ENCODE data around the gene PDZRN3. TPM values are rescaled to one million over a fixed set of nuclear protein-coding genes. Genes with fewer than 3 reads are reported as not detected.

The PDZRN3 gene
- total RNA-seq, 1 experiment from 2014 or later: not detected

DNA sequence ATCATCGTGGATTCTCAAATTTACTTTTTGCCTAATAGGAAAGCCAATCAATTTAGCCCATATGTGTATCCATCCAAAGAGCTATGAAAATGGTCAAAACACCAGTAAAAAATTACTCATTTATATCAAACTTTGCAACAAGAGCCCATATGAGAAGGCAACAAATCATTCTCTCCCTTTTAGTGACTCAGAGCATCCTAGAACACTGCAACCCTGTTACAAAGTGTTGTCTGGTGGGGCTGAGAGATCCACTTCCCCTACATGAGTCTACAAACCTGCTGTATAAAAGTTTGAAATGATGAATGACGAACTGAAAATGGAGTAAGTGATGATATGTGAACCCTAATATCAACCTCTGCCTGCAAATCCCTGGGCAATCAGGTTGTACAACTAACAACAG is 23.3 kb downstream of the PDZRN3 start:
- Histone ChIP-seq H3K4me1 (ENCODE audit: control insufficient read depth, insufficient read depth, low read length) (no peaks in the 10 kb centered on the region), H3K36me3 (ENCODE audit: control insufficient read depth, insufficient read depth, low read length) (no peaks in the 10 kb centered on the region), H3K27ac (ENCODE audit: low read length) (no peak overlapping the region), H3K4me3 (ENCODE audit: low read depth in 2 of 2, low read length in 2 of 2) (no peak overlapping the region), H3K9me3 (ENCODE audit: control insufficient read depth, insufficient read depth, low read depth, low read length) (no peaks in the 10 kb centered on the region), H3K27me3 (ENCODE audit: control insufficient read depth, insufficient read depth, low read length) (no peaks in the 10 kb centered on the region)
- ATAC-seq: no peak
- no TSS peak for BruUV-seq (replicated peaks)
- in situ Hi-C loops (cut with HindIII; ENCODE audit: low pct_unique_long_range_greater_than_20kb, low sequenced_read_pairs): no loop called here
- TF ChIP-seq TCF7L2 (IDR thresholded peaks at IDR 0.05; ENCODE audit: low read depth, low read length) (no peak), POLR2AphosphoS5 (IDR thresholded peaks at IDR 0.05; ENCODE audit: low read depth, low read length) (no peak), SIN3A (IDR thresholded peaks at IDR 0.05; ENCODE audit: borderline replicate concordance, insufficient read depth, low read depth, low read length) (no peak)
- TF ChIP-seq, protein P1, sequence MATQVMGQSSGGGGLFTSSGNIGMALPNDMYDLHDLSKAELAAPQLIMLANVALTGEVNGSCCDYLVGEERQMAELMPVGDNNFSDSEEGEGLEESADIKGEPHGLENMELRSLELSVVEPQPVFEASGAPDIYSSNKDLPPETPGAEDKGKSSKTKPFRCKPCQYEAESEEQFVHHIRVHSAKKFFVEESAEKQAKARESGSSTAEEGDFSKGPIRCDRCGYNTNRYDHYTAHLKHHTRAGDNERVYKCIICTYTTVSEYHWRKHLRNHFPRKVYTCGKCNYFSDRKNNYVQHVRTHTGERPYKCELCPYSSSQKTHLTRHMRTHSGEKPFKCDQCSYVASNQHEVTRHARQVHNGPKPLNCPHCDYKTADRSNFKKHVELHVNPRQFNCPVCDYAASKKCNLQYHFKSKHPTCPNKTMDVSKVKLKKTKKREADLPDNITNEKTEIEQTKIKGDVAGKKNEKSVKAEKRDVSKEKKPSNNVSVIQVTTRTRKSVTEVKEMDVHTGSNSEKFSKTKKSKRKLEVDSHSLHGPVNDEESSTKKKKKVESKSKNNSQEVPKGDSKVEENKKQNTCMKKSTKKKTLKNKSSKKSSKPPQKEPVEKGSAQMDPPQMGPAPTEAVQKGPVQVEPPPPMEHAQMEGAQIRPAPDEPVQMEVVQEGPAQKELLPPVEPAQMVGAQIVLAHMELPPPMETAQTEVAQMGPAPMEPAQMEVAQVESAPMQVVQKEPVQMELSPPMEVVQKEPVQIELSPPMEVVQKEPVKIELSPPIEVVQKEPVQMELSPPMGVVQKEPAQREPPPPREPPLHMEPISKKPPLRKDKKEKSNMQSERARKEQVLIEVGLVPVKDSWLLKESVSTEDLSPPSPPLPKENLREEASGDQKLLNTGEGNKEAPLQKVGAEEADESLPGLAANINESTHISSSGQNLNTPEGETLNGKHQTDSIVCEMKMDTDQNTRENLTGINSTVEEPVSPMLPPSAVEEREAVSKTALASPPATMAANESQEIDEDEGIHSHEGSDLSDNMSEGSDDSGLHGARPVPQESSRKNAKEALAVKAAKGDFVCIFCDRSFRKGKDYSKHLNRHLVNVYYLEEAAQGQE (IDR thresholded peaks at IDR 0.05; ENCODE audit: insufficient read depth in 1 of 2, low read depth in 2 of 2, low read length in 1 of 2): no peak
- TF ChIP-seq, protein P2, sequence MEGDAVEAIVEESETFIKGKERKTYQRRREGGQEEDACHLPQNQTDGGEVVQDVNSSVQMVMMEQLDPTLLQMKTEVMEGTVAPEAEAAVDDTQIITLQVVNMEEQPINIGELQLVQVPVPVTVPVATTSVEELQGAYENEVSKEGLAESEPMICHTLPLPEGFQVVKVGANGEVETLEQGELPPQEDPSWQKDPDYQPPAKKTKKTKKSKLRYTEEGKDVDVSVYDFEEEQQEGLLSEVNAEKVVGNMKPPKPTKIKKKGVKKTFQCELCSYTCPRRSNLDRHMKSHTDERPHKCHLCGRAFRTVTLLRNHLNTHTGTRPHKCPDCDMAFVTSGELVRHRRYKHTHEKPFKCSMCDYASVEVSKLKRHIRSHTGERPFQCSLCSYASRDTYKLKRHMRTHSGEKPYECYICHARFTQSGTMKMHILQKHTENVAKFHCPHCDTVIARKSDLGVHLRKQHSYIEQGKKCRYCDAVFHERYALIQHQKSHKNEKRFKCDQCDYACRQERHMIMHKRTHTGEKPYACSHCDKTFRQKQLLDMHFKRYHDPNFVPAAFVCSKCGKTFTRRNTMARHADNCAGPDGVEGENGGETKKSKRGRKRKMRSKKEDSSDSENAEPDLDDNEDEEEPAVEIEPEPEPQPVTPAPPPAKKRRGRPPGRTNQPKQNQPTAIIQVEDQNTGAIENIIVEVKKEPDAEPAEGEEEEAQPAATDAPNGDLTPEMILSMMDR (IDR thresholded peaks at IDR 0.05): no peak
- no peak for DNase-seq (ENCODE audit: low read depth, low spot score)
- ChIA-PET CTCF (no interaction called here), POLR2A (no interaction called here)
- intact Hi-C loops (cut with micrococcal nuclease; ENCODE audit: unreplicated experiment): no loop called here

DNA sequence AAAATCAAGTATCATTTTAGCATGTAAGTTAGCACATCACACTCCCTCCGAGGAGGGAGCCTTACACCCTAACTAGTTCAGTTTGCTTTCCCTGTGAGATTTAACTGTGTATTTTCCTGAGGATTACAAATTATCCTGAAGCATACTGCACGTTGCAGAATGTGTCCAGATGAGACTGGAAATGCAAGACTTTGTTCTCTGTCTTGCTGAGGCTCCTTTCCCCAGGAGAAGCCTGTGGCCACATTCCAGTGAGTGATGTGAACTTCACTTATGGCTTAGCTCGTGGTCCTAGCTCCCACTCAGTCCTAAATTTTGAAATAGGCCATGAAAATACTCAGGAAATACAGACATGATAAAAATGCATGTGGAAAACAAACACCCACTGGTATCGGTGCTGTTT is 23.7 kb downstream of the PDZRN3 start:
- ATAC-seq: no peak

More for the DNA sequence above, 23.7 kb downstream of the PDZRN3 start:
- Histone ChIP-seq H3K9me3 (ENCODE audit: control insufficient read depth, insufficient read depth, low read depth, low read length) (no peaks in the 10 kb centered on the region), H3K4me1 (ENCODE audit: control insufficient read depth, insufficient read depth, low read length) (no peaks in the 10 kb centered on the region), H3K27ac (ENCODE audit: low read length) (no peak overlapping the region), H3K27me3 (ENCODE audit: control insufficient read depth, insufficient read depth, low read length) (no peaks in the 10 kb centered on the region), H3K4me3 (ENCODE audit: low read depth in 2 of 2, low read length in 2 of 2) (no peak overlapping the region), H3K36me3 (ENCODE audit: control insufficient read depth, insufficient read depth, low read length) (no peaks in the 10 kb centered on the region)
- no TSS peak for BruUV-seq (replicated peaks)
- TF ChIP-seq SIN3A (IDR thresholded peaks at IDR 0.05; ENCODE audit: borderline replicate concordance, insufficient read depth, low read depth, low read length) (no peak), TCF7L2 (IDR thresholded peaks at IDR 0.05; ENCODE audit: low read depth, low read length) (no peak), POLR2AphosphoS5 (IDR thresholded peaks at IDR 0.05; ENCODE audit: low read depth, low read length) (no peak)
- TF ChIP-seq, protein P2 (IDR thresholded peaks at IDR 0.05): no peak
- TF ChIP-seq, protein P1 (IDR thresholded peaks at IDR 0.05; ENCODE audit: insufficient read depth in 1 of 2, low read depth in 2 of 2, low read length in 1 of 2): no peak
- intact Hi-C loops (cut with micrococcal nuclease; ENCODE audit: unreplicated experiment) (no loop called here), in situ Hi-C loops (cut with HindIII; ENCODE audit: low pct_unique_long_range_greater_than_20kb, low sequenced_read_pairs) (no loop called here)
- CTCF ChIA-PET: no interaction called here
- POLR2A ChIA-PET: interaction anchor here (0.6 kb wide), 1 partner anchor 19 kb away, joined by 3 read pairs; no protein-coding TSS in a partner anchor
- no peak for DNase-seq (ENCODE audit: low read depth, low spot score)
